HUES64 (cell line): ENCODE data around the gene CRABP1. TPM values are rescaled to one million over a fixed set of nuclear protein-coding genes. Genes with fewer than 3 reads are reported as not detected.

Experiments used
- H3K27ac ChIP-seq: 2 replicates; pipeline ENCODE4 v1.7.0; 2013; ENCODE audit warnings: low read depth, low read length, inconsistent platforms
- H3K27me3 ChIP-seq: 2 replicates; pipeline ENCODE4 v1.6.1; 2013; ENCODE audit warnings: mild to moderate bottlenecking, low read length; ENCODE audit not compliant: insufficient read depth
- H3K36me3 ChIP-seq: 2 replicates; pipeline ENCODE4 v1.6.1; 2013; ENCODE audit warnings: mild to moderate bottlenecking, low read length; ENCODE audit not compliant: insufficient read depth
- H3K4me1 ChIP-seq: 2 replicates; pipeline ENCODE4 v1.6.1; 2013; ENCODE audit warnings: mild to moderate bottlenecking, low read length, moderate library complexity; ENCODE audit not compliant: insufficient read depth
- H3K4me3 ChIP-seq: 2 replicates; pipeline ENCODE4 v1.5.1; 2013; ENCODE audit warnings: mild to moderate bottlenecking, low read length, moderate library complexity
- H3K9ac ChIP-seq: 2 replicates; pipeline ENCODE4 v1.6.1; 2013; ENCODE audit warnings: mild to moderate bottlenecking, low read depth, low read length
- H3K9me3 ChIP-seq: 2 replicates; pipeline ENCODE4 v1.6.1; 2013; ENCODE audit warnings: low read depth, low read length; ENCODE audit not compliant: insufficient read depth
- WGBS: fragments of 150-250, 120-280 bp; methylation state at CpG from one replicate; pipeline ENCODE4 v1.1.7; 2013; ENCODE audit warnings: missing lambda C conversion rate; 5-methylcytosine and 5-hydroxymethylcytosine counted together
- polyA plus RNA-seq, 2 experiments: library from polyadenylated mRNA; stranded (reverse); fragments of 50-300 nt; gene quantifications; one replicate each; pipeline ENCODE4 v1.2.3, GENCODE V29; 2013

CRABP1 gene
- polyA plus RNA-seq (2013, experiment 1 of 2) = 673 TPM
- polyA plus RNA-seq (2013, experiment 2 of 2) = 1,221 TPM

DNA sequence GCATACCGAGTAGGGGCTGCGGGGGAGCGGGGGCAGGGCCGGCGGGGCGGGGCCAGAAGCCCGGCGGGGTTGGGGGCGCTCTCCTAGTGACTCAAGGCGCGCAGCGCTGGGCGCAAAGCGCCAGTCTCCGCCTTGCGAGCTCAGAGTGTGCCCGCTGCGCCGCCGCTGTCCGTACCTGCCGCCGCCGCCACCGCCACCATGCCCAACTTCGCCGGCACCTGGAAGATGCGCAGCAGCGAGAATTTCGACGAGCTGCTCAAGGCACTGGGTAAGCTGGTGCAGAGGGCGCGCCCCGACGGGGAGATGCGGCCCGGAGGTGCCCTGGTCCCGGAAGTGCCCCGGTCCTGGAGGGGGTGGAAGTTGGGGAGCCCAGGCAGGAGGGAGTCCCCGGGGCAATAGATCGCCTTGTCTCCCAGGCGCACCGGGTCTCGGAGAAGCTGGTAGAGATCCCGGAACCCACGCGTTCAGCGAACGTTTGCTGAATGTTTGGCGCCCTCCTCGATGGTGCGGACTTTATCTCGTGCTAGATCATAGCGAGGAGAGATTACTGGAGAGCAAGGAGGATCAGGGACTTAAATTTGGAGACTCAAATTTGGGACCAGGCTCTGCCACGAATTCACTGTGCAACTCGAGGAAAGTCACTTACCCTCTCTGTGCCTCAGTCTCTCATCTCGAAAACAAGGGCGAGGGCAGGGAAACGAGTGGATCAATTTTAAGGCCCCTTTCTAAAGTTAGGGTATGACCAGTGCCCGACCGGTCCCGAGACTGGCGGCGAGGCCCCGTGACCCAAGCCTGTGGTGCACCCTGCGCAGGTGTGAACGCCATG, at the start of gene CRABP1:
TSS of gene CRABP1 (plus strand) at position 123 of the 826 bp plus-strand sequence. CDS start at position 199, 76 bp downstream.
- peak within 1 kb of the TSS; percentile 69 for H3K4me3 ChIP-seq

DNA sequence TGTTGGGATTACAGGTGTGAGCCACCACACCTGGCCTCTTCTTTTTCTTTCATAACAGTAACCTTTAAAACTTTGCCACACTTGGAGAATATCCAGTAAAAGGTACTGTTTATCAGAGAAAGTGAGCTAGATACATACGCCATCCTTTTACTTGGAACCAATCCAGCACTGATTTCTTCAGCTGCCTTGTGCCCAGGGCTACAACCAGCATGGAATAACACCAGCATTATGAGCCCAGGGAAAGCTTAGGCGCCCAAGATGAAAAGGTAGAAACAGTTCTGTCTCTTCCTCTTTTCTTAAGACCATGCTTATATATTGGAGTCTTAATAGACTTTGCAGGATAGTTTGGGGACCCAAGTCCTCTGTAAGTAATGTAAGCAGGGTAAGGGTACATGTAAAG, 49.1 kb upstream of the CRABP1 start:
- no peaks in the 10 kb centered on the region for H3K4me1 ChIP-seq
- no peak overlapping the region for H3K9ac ChIP-seq
- 66% methylated on average over 2 of the region's 2 CpGs for WGBS
- no peaks in the 10 kb centered on the region for H3K9me3 ChIP-seq
- H3K27ac ChIP-seq = no peak overlapping the region
- H3K4me3 ChIP-seq = no peak overlapping the region
- no peaks in the 10 kb centered on the region for H3K27me3 ChIP-seq
- H3K36me3 ChIP-seq = peaks cover 54% of the 10 kb centered on the region

More for the DNA sequence above, at the start of gene CRABP1:
- H3K4me1 ChIP-seq = peaks cover 15% of the 10 kb centered on the region; the same call in 1 of the 2 replicates
- H3K27ac ChIP-seq = no peak within 1 kb of the TSS
- 1% methylated on average over 67 of the region's 67 CpGs for whole genome bisulfite sequencing
- peaks cover 41% of the 10 kb centered on the region for H3K27me3 ChIP-seq
- H3K9me3 ChIP-seq = no peaks in the 10 kb centered on the region
- H3K9ac ChIP-seq = peak within 1 kb of the TSS; percentile 57
- peaks cover 23% of the 10 kb centered on the region for H3K36me3 ChIP-seq

DNA sequence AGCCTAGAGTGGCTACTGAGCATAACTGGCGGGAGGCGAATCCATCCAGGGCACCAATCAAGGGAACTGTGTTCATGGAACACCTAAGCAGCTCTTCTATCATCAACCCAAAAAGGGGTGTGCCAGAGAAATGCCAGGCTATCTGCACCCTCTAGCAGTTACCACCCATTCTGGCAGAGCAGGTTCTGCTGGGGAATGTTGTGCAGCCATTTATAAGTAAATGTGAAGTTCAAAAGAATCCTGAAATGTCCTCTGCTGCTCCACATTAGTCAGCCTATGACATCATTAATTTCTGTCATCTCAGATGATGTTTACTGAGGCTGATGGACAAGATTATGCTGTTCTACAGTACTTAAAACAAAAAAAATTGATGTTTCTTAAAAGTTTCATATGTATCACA, 48.5 kb upstream of the CRABP1 start:
- H3K27ac ChIP-seq = no peak overlapping the region
- 98% methylated on average over 2 of the region's 2 CpGs for WGBS
- no peaks in the 10 kb centered on the region for H3K9me3 ChIP-seq
- no peak overlapping the region for H3K9ac ChIP-seq
- H3K4me3 ChIP-seq = no peak overlapping the region
- no peaks in the 10 kb centered on the region for H3K27me3 ChIP-seq
- H3K36me3 ChIP-seq = peaks cover 48% of the 10 kb centered on the region
- no peaks in the 10 kb centered on the region for H3K4me1 ChIP-seq

DNA sequence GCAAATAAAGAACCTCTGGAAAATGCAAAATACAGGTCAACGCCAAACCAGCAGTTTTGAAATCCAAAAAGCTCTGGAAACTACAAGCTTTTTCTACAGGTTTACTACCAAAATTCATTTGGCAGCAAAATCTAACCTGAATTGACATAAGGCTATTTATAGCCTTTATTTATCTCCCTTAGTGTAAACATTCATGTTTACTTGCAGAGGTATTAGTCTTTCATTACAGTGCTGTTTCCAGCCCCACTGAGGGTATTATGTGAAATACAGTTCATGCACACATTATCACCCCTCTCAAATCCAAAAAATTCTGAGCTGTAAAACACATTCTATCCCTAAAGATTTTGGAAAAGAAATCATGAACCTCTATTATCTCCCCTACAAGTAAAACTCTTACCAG, 47.9 kb upstream of the CRABP1 start:
- H3K9me3 ChIP-seq = no peaks in the 10 kb centered on the region
- H3K27ac ChIP-seq = no peak overlapping the region
- 95% methylated on average over 1 of the region's 1 CpG for WGBS
- no peaks in the 10 kb centered on the region for H3K27me3 ChIP-seq
- no peak overlapping the region for H3K9ac ChIP-seq
- no peaks in the 10 kb centered on the region for H3K4me1 ChIP-seq
- peaks cover 45% of the 10 kb centered on the region for H3K36me3 ChIP-seq
- no peak overlapping the region for H3K4me3 ChIP-seq

DNA sequence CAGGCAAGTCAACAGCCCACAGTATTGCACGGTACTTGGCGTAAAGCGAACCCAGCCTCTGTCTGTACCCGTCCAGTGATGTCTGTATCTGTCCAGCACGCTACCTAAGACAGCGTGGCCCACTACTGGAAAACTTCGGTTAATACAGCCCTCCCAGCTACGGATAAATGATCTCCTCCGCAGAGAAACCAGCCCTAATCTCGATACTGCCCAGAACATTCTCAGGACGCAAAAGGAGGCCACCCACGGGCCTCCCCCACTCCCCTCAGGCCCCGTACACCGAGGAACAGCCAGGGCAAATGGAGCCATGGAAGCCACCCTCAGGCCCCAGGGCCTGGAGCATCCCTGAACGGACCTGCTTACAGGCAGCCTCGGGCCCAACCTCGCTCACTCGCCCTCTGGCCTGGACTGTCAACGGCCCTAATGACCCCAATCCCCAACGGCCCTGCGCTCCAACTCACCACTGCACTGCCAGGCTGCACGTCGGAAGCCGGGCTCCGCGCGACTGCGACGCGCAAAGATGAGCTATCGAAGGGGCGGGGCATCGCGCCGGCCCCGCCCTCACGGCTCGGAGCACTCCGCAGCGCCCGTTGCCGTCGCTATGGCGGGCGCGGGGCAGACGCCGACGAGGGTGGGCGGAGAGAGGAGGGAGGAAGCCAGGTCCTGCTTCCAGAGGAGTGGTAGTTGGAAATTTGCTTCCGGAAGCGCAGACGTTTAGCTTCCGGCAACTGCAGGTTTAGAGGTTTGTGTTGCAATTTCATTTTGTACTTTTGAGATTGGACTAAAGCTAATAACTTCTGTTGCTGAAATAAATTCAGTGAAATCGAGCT, 40.8 kb upstream of the CRABP1 start, which contains the start of gene SKIC8:
TSS of gene SKIC8 (minus strand) at position 509 of the 830 bp plus-strand sequence. CDS start 3,923 bp downstream, outside the sequence.
- WGBS = 1% methylated on average over 55 of the region's 55 CpGs
- peak within 1 kb of the TSS; percentile 92 for H3K4me3 ChIP-seq
- H3K4me1 ChIP-seq = 0 out of 2 replicates have a peak, but pooled peaks cover 4% of the 10 kb centered on the region
- H3K9ac ChIP-seq = peak within 1 kb of the TSS; percentile 81
- no peaks in the 10 kb centered on the region for H3K9me3 ChIP-seq
- peak within 1 kb of the TSS; percentile 80; the same call in 1 of the 2 replicates for H3K27ac ChIP-seq
- H3K36me3 ChIP-seq = peaks cover 6% of the 10 kb centered on the region
- peaks cover 16% of the 10 kb centered on the region for H3K27me3 ChIP-seq

DNA sequence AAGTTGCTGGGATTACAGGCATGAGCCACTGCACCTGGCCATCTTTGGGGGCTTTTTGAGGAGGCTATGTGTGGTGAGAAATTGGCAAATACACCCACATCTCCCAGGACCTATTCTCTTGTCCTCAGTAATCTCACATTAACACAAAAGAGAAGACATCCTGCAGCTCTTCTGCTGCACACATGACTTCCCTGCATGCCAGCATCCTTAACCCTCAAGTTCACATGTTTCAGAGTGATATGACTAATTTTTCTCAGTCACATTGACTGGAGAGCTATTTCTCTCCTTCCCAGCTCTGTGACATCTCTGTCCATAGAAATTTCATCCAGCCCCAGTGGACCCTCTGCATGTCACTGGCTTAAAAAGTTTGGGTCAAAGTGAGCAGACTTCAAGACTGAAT, 38.8 kb upstream of the CRABP1 start:
- Histone ChIP-seq H3K27me3 (peaks cover 16% of the 10 kb centered on the region), H3K9ac (no peak overlapping the region), H3K27ac (no peak overlapping the region), H3K9me3 (no peaks in the 10 kb centered on the region), H3K4me1 (0 out of 2 replicates have a peak, but pooled peaks cover 4% of the 10 kb centered on the region), H3K36me3 (no peaks in the 10 kb centered on the region), H3K4me3 (no peak overlapping the region)

DNA sequence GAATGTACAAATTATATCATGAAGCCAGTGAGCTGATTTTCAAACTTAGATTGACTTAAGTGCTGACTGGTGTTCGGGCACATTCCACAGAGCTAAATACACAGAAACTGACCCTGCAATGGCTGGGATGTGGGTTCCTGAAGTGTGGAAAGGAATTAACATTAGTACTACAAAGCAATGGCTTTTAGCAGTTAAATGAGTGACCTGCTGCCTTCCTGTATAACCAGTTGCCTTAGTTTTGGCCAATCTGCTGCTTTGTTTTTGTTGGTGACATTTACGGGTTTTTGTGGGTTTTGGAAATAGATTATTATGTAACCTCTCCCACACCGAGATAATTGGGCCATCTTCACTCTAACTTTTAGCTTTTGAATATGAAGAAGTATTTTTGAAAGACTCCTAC, 38.3 kb upstream of the CRABP1 start:
- 0 out of 2 replicates have a peak, but pooled peaks cover 4% of the 10 kb centered on the region for H3K4me1 ChIP-seq
- no peak overlapping the region for H3K9ac ChIP-seq
- WGBS = 60% methylated on average over 2 of the region's 3 CpGs
- H3K27me3 ChIP-seq = peaks cover 16% of the 10 kb centered on the region
- H3K36me3 ChIP-seq = no peaks in the 10 kb centered on the region
- no peak overlapping the region for H3K27ac ChIP-seq
- H3K4me3 ChIP-seq = no peak overlapping the region
- H3K9me3 ChIP-seq = no peaks in the 10 kb centered on the region

DNA sequence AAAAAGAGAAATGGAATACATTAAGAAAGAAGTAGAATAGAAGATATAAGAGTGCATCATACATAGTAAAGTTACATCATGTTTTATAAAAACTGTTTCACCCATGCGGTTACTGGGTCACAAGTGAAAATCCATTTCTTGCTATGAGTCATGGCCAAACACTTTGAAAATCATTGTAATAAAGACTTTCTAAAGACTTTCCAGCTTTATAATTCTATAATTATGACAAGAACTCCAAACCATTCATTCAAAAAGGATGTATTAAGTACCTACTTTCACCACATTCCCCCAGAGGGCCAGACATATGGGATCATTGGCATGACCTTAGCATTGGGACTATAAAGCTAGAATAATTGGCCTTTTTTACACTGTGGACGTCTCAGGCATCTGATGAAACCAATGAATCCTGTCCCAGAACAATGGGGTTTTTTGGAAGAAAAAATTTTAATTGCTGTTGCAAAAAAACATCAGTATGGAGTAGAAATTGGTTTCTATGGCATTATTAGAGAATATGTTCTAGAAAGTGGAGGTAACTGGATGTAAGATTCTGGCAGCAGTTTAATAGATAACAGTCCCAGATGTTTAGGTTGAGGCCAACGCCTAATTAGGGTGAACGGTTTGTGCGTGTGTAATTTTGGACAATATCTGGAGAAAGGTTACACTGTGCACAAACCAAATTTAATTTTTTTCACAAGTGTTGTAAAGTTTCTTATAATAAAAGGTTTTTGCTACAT, 37.4 kb upstream of the CRABP1 start:
- 93% methylated on average over 5 of the region's 5 CpGs for WGBS
- H3K9ac ChIP-seq = no peak overlapping the region
- 0 out of 2 replicates have a peak, but pooled peaks cover 4% of the 10 kb centered on the region for H3K4me1 ChIP-seq
- H3K27ac ChIP-seq = no peak overlapping the region
- no peaks in the 10 kb centered on the region for H3K36me3 ChIP-seq
- no peak overlapping the region for H3K4me3 ChIP-seq
- H3K9me3 ChIP-seq = no peaks in the 10 kb centered on the region
- peaks cover 16% of the 10 kb centered on the region for H3K27me3 ChIP-seq

DNA sequence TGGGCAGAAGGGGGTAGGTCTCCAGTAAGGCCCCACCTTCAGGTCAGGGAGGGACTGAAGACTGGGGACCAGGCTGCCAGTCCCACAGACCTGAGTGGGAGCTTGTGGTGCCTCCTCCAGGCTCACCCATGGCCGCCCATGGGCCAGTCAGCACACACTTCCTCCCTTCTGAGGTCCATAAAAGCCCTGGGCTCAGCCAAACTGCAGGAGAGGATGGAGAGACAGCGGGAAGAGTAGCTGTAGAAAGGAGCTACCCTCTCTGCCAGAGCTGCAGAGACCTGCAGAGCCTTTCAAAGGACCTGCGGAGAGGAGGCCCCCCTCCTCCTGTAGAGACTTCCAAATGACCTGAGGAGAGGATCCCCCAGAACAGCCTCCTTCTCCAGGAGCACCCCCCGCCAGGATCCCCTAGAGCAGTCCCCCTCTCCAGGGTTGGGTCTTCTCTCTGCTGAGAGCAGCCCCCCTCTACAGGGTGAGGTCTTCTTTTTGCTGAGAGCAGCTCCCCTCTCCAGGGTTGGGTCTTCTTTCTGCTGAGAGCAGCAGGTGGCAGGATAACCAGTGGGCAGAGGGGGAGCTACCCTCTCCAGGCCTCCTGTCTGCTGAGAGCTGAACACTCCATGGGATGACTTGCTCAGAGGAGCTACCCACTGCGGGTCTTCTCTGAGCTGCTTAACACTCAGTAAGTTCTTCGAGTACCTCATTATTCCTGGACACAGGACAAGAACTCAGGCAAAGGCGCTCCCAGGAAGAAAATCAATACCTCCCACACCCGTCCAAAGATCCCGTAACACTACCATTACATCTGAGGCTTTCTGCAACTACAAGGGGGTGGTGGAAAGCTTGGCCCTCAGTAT, 35.7 kb upstream of the CRABP1 start:
- H3K4me3 ChIP-seq = no peak overlapping the region
- H3K27ac ChIP-seq = no peak overlapping the region
- peaks cover 16% of the 10 kb centered on the region for H3K27me3 ChIP-seq
- H3K4me1 ChIP-seq = no peaks in the 10 kb centered on the region
- H3K9ac ChIP-seq = no peak overlapping the region
- 93% methylated on average over 9 of the region's 9 CpGs for WGBS
- H3K9me3 ChIP-seq = no peaks in the 10 kb centered on the region
- no peaks in the 10 kb centered on the region for H3K36me3 ChIP-seq

DNA sequence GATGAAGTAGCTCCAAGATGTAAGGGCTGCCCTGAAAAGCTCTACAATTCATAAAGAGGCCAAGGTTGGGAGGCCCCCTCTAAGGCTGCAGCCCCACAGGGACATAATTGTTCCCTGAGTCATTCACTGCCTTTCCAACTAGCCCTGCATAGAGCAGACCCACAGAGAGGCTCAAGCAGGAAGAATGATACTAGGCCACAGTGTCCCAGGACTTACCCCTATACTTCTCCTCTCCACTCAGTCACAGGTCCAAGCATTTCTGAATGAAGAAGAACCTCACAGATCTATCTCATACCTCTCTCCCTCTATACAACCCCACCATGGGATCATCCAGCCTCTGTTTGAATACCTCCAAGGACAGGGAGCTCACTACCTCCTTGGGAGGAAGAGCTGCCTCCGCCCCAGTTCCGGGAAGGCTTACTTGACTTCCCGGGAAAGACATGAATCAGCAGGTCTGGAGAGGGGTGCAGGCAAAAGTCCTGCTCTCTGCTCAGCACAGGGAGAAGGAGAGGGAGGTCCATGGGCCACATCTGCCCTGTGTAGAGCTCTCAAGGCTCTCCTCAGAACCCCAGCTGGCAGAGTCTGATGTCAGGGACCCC, 33.9 kb upstream of the CRABP1 start:
- Histone ChIP-seq H3K9me3 (no peaks in the 10 kb centered on the region), H3K36me3 (no peaks in the 10 kb centered on the region), H3K27me3 (peaks cover 14% of the 10 kb centered on the region), H3K4me3 (no peak overlapping the region), H3K27ac (no peak overlapping the region), H3K4me1 (no peaks in the 10 kb centered on the region), H3K9ac (no peak overlapping the region)
- WGBS = 82% methylated on average over 3 of the region's 3 CpGs
